Measurements from ENCODE around the gene ATP11B.

DNA sequence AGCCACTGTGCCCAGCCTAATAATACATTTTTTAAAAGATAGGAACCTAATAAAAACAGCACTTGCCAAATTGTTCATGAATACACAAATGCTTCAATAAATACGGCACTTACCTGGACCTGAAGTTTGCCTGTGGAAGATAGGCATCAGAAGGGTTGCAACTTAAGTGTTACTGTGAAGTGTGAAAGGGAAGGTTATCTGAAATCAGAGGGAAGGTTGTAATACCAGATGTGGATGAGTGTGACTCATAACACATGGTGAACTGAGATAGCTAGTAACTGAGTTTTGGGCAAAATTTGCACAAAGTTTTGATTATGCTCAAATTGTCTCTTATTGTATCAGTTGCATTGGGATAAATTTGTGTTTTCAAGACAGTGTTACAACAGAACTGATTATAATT lies 68.0 kb downstream of the ATP11B start:
- TF ChIP-seq, protein P1, sequence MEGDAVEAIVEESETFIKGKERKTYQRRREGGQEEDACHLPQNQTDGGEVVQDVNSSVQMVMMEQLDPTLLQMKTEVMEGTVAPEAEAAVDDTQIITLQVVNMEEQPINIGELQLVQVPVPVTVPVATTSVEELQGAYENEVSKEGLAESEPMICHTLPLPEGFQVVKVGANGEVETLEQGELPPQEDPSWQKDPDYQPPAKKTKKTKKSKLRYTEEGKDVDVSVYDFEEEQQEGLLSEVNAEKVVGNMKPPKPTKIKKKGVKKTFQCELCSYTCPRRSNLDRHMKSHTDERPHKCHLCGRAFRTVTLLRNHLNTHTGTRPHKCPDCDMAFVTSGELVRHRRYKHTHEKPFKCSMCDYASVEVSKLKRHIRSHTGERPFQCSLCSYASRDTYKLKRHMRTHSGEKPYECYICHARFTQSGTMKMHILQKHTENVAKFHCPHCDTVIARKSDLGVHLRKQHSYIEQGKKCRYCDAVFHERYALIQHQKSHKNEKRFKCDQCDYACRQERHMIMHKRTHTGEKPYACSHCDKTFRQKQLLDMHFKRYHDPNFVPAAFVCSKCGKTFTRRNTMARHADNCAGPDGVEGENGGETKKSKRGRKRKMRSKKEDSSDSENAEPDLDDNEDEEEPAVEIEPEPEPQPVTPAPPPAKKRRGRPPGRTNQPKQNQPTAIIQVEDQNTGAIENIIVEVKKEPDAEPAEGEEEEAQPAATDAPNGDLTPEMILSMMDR (IDR thresholded peaks at IDR 0.05) = no peak
- TF ChIP-seq POLR2A (IDR thresholded peaks at IDR 0.05) (no peak), EP300 (IDR thresholded peaks at IDR 0.05) (no peak)
